Renal cortex interstitium (tissue), 11 donors: ENCODE results near the gene HORMAD2. TPM values are rescaled to one million over a fixed set of nuclear protein-coding genes. Genes with fewer than 3 reads are reported as not detected.
"Not testable (repeated sequence)": the region's sequence is repeated elsewhere in the genome, so short reads cannot be mapped to it uniquely, and the experiment has no call there.

Experiments
- DNase-seq, 11 donors: peaks; one replicate each; pipeline ENCODE4 v3.0.0-alpha.2; 2013; ENCODE audit warnings: low read depth in 9 of 11, low spot score in 4 of 11; ENCODE audit errors: extremely low read depth in 1 of 11
- polyA plus RNA-seq, 3 donors: library from polyadenylated mRNA; unstranded; fragments of 120-200 nt; gene quantifications; one replicate each; pipeline ENCODE4 v1.2.1, GENCODE V29; 2013; ENCODE audit not compliant: insufficient read length in 3 of 3

HORMAD2 gene
- polyA plus RNA-seq, 3 donors = 0.10 TPM; not detected in 2

DNA sequence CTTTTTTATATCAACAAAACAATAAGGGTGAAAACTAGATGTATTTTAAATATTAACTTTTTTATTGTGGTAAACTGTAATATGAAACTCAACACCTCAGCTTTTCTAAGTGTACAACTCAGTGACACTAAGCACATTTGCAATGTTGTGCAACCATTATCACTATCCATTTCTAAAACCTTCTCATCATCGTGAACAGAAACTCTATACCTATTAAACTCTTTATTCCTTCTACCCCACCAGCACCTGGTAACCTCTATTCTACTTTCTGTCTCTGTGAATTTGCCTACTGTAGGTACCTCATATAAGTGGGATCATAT is 9.4 kb downstream of the HORMAD2 start:
- DNase-seq = no peak

GRCh38 chr22:30092686-30093085 is 12.4 kb downstream of the HORMAD2 start:
- DNase-seq = no peak

- no peak for DNase-seq
These were observed 14.5 kb downstream of the HORMAD2 start for GRCh38 chr22:30094804-30095203.

DNA sequence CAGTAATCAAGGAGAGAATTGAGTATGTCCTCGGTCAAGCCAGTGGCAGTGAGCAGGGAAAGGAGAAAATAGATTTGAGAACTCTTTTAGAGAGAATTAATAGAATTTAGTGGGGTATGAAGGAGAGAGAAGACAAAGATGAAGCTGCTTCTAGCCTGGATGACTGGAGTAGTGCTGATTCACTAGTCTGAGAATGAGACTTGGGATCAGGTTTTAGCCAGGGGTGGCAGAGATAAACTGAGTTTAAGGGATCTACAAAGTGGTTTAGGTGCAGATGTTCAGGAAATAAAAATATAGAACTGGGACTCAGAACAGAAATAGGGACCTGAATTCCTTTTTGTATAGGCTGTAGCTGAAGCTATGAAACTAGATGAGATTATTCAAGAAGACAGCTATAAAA is 17.6 kb downstream of the HORMAD2 start:
- no peak for DNase-seq

DNA sequence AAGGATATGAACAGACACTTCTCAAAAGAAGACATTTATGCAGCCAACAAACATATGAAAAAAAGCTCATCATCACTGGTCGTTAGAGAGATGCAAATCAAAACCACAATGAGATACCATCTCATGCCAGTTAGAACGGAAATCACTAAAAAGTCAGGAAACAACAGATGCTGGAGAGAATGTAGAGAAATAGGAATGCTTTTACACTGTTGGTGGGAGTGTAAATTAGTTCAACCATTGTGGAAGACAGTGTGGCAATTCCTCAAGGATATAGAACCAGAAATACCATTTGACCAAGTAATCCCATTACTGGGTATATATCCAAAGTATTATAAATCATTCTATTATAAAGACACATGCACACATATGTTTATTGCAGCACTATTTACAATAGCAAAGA is 20.5 kb downstream of the HORMAD2 start:
- not testable (repeated sequence) for DNase-seq

DNA sequence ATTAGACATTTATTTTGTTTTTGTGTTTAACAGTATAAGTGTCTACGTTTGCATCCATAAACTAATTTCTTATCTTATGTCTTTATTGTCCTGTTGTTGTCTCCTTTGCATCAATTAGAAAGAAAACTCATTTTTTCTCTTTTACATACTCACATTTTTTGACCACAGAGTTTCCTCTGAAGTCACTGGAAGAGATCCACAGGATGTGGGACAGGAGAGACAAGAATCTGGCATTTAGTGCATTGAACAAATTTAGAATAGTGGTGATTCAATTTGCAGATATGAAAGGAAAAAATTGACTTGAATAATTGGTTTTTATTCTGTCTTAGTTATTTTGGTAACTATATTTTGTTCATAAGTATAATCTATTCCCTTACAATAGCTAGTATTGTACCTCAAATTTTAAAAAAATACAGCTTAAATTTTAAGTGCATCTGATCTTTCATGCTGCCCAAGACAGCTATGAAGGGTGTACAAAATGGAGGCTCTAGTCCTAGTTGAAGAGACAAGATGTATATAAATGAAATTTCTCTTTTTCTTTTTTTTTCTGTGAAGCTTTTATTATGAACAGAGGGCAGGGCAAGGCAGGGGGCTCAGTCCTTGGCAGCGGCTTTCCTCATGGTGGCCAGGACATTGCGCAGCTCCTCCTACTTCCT is 24.4 kb downstream of the HORMAD2 start:
- no peak for DNase-seq

- DNase-seq = no peak
These were observed 25.2 kb downstream of the HORMAD2 start for GRCh38 chr22:30105483-30105882.

GRCh38 chr22:30113494-30113893 is 33.2 kb downstream of the HORMAD2 start:
- no peak for DNase-seq

- no peak for DNase-seq
These were observed 34.1 kb downstream of the HORMAD2 start for GRCh38 chr22:30114361-30114760.

DNA sequence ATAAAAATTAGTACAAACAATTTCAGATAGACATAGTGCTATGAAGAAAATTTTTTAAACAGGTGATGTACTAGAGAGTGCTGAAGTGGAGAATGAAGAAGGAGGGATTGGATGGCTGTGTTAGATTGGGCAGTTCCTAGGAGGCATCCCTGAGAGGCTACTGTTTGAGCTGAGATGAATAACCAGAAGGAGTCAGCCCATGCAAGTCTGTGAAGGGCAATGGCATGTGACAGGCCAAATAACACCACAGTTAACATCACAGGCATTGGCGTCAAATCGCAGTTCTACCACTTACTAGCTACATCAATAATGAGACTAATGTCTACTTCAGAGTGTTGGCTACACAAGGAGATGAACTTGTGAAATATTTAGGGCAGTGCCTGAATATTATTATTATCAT is 35.4 kb downstream of the HORMAD2 start:
- no peak for DNase-seq

- no peak for DNase-seq
These were observed 36.3 kb downstream of the HORMAD2 start for GRCh38 chr22:30116362-30117117.

GRCh38 chr22:30117256-30117655 is 37.0 kb downstream of the HORMAD2 start:
- DNase-seq = no peak

DNA sequence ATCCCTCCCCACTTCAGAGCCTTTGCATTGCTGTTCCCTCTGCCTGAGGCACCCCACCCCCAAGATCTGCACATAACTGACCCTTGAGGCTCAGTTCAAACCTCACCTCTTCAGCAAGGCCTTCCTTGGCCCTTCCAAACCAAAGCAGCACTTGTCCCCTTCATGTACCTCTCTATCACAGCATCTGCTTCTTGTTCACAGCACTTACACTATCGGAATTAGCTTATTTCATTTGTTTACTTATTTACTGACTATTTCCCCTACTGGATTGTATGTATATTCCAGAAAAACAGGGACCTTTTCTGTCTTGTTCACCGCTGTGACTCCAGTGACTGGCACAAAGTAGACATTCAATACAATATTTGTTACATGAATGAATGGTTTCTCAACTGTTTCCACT is 38.0 kb downstream of the HORMAD2 start:
- DNase-seq = no peak

DNA sequence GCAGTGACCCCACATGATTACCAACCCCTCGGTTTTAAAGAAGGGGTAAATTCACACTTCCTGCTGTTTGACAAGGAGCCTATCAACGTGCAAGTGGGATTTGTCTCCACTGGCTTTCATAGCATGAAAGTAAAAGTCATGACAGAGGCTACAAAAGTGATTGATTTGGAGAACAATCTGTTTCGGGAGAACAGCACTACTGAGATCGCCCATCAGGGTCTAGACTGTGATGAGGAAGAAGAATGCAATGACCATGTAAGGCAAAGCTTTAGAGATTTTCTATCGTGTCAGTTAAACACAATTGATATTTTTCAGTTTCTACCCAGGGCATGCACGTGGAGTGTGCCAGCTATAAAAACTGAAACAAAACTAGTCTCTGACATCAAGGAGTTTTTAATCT is 41.7 kb downstream of the HORMAD2 start:
- DNase-seq = peak in 7 of 11 donors; percentile 5 to 25 (median 19)

DNA sequence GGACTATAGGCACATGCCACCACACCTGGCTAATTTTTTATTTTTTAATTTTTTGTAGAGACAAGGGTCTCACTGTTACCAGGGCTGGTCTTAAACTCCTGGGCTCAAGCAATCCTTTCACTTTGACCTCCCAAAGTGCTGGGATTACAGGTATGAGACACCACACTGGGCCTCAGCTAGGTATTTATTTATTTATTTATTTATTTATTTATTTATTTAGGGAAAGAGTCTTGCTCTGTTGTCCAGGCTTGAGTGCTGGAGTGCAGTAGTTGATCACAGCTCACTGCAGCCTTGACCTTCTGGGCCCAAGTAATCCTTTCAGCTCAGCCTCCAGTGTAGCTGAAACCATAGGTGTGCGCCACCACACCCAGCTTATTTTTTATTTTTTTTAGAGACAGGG is 43.2 kb downstream of the HORMAD2 start:
- DNase-seq = no peak

GRCh38 chr22:30127749-30128166 is 47.5 kb downstream of the HORMAD2 start:
- DNase-seq = no peak

- DNase-seq = no peak
These were observed 48.2 kb downstream of the HORMAD2 start for GRCh38 chr22:30128511-30128910.

- DNase-seq = no peak
These were observed 49.4 kb downstream of the HORMAD2 start for GRCh38 chr22:30129636-30130035.

- DNase-seq = no peak
These were observed 52.2 kb downstream of the HORMAD2 start for GRCh38 chr22:30132290-30132996.

DNA sequence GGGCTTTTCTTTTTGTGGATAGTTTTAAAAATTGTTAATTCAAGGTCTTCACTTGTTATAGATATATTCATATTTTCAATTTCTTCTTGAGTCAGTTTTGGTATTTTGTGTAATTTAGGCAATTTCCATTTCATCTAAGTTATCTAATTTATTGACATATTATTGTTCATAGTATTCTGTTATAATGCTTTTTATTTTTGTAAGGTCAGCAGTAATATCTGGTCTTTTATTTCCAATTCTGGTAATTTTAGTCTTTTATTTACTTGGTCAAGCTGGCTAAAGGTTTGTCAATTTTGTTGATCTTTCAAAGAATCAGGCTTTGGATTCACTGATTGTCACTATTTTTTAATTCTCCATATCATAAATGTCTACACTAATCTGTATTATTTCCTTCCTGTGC is 60.1 kb downstream of the HORMAD2 start:
- DNase-seq = no peak
